ENCODE measurements around the gene FAM168A. TPM values are rescaled to one million over a fixed set of nuclear protein-coding genes. Genes with fewer than 3 reads are reported as not detected.

The FAM168A gene
- total RNA-seq, 4 donors from 2014 or later = 22.2 to 35.7 (median 30.4) TPM

DNA sequence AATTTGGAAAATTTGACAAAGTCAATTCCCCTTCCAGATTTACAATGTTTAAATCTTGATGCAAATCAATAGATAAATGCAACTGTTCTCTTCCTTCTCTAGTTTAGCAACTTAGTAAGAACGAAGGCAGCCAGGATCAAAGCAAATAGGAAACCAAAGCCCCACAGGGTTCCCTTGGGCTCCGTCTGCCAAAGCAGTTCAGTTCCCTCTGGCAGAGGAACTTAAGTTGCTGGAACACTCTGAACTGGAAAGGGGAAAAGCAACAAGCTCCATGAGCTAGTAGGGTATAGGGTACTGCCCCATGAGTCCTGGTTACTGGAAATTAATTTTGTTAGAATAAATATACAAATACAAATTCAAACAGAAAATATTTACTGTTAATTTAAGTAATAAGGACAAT is 130.4 kb downstream of the FAM168A start:
- no peak overlapping the region for H3K27ac ChIP-seq
- TF ChIP-seq POLR2A (IDR thresholded peaks at IDR 0.05) = no peak
- TF ChIP-seq, protein P1, sequence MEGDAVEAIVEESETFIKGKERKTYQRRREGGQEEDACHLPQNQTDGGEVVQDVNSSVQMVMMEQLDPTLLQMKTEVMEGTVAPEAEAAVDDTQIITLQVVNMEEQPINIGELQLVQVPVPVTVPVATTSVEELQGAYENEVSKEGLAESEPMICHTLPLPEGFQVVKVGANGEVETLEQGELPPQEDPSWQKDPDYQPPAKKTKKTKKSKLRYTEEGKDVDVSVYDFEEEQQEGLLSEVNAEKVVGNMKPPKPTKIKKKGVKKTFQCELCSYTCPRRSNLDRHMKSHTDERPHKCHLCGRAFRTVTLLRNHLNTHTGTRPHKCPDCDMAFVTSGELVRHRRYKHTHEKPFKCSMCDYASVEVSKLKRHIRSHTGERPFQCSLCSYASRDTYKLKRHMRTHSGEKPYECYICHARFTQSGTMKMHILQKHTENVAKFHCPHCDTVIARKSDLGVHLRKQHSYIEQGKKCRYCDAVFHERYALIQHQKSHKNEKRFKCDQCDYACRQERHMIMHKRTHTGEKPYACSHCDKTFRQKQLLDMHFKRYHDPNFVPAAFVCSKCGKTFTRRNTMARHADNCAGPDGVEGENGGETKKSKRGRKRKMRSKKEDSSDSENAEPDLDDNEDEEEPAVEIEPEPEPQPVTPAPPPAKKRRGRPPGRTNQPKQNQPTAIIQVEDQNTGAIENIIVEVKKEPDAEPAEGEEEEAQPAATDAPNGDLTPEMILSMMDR (IDR thresholded peaks at IDR 0.05) = no peak

DNA sequence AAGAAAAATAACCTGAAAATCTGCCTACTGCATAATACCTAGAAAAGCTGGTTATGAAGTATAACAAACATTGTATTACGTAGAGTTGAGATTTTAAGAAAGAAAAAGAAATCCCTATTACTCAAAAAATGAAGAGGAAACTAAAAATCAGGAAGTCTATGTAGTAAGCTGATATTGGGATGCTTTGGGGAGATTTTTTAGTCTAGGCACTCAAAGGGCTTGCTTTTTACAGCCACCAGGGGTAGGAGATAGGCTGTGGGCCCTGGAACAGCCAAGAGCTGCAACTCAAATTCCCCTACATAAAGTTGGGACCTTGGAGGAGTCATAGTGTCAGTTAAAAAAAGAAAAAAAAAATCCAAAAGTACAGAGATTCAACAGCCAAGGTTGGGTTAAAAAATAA is 131.3 kb downstream of the FAM168A start:
- H3K27ac ChIP-seq = no peak overlapping the region
- H3K4me3 ChIP-seq = no peak overlapping the region
- DNase-seq = no peak
- no peaks in the 10 kb centered on the region for H3K4me1 ChIP-seq
- H3K36me3 ChIP-seq = no peaks in the 10 kb centered on the region
- TF ChIP-seq POLR2A (IDR thresholded peaks at IDR 0.05) = no peak
- TF ChIP-seq, protein P1 (IDR thresholded peaks at IDR 0.05) = no peak
- no peaks in the 10 kb centered on the region for H3K9me3 ChIP-seq
- no peaks in the 10 kb centered on the region for H3K27me3 ChIP-seq

More for the DNA sequence above, 130.4 kb downstream of the FAM168A start:
- Histone ChIP-seq H3K4me3 (no peak overlapping the region), H3K4me1 (no peaks in the 10 kb centered on the region), H3K36me3 (no peaks in the 10 kb centered on the region), H3K27me3 (no peaks in the 10 kb centered on the region), H3K9me3 (no peaks in the 10 kb centered on the region)
- no peak for DNase-seq

DNA sequence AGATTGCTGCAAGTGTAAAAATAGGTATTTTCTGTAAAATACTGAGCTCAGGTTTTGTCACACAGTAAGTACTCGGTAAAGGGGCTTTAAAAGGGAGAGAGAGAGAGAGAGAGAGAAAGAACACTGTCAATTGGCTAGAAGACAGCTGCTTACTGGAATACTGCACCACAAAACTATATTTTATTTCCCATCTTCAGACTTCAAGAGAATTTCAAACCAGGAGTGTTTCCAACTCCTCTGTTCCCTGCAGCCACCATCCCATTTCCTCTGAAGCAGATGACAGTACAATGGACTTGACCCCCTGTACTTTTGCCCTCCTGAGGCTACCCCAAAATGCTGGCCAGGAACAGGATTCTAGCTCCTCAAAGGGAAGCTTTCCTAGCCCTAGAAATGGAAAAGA is 132.0 kb downstream of the FAM168A start:
- no peak overlapping the region for H3K4me3 ChIP-seq
- H3K36me3 ChIP-seq = no peaks in the 10 kb centered on the region
- H3K9me3 ChIP-seq = no peaks in the 10 kb centered on the region
- H3K27me3 ChIP-seq = no peaks in the 10 kb centered on the region
- H3K4me1 ChIP-seq = no peaks in the 10 kb centered on the region
- DNase-seq = no peak
- TF ChIP-seq POLR2A (IDR thresholded peaks at IDR 0.05) = no peak
- TF ChIP-seq, protein P1 (IDR thresholded peaks at IDR 0.05) = no peak
- H3K27ac ChIP-seq = no peak overlapping the region

DNA sequence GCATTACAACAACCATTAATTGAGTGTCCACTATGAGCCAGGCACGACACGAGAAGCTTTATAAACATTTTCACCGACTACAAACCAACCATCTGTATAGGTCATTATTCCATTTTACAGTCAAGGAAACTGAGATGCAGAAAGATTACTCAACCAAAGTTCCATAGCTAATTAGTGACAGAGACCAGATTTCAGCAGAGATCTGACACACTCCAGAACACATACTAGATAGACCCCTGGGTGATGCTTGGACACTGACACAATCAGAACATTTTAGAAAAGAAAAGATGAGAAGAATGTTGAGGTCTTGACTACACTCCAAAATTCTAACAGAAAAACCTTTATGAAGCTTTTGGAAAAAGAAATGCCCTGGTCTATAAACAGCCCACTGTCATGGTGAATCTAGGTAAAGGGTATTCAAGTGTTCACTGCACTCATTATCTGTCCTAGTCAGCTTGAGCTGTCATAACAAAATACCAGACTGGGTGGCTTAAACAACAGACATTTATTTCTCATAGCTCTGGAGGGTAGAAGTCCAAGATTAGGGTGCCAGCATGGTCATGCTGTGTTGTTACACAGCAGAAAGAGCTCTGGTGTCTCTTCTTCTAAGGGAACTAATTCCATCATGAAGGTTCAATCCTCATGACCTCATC is 132.8 kb downstream of the FAM168A start:
- no peak overlapping the region for H3K27ac ChIP-seq
- TF ChIP-seq, protein P1 (IDR thresholded peaks at IDR 0.05) = no peak
- TF ChIP-seq POLR2A (IDR thresholded peaks at IDR 0.05) = no peak
- no peaks in the 10 kb centered on the region for H3K27me3 ChIP-seq
- H3K4me3 ChIP-seq = no peak overlapping the region
- no peaks in the 10 kb centered on the region for H3K4me1 ChIP-seq
- H3K9me3 ChIP-seq = no peaks in the 10 kb centered on the region
- no peak for DNase-seq
- H3K36me3 ChIP-seq = no peaks in the 10 kb centered on the region

DNA sequence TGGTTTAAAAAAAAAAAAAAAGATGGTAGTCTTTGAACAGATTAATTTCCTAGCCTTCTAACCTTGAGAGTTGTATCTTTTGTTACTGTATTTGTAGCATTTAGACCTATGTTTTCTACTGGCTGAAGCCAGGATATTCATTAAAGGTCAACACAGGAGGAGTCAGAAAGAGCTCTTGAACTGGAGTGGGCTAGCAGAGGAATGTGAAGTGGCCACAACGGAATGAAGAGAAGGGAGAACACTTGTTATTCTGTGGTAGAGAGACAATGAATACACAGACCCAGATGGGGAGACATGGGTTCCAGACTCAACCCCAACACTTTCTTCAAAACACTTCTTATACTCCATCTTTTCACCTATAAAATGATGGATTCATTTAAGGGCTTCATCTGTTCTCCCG is 133.6 kb downstream of the FAM168A start:
- no peaks in the 10 kb centered on the region for H3K4me1 ChIP-seq
- no peaks in the 10 kb centered on the region for H3K36me3 ChIP-seq
- no peaks in the 10 kb centered on the region for H3K9me3 ChIP-seq
- no peak for DNase-seq
- no peak overlapping the region for H3K27ac ChIP-seq
- TF ChIP-seq, protein P1 (IDR thresholded peaks at IDR 0.05) = no peak
- no peak for TF ChIP-seq POLR2A (IDR thresholded peaks at IDR 0.05)
- no peaks in the 10 kb centered on the region for H3K27me3 ChIP-seq
- no peak overlapping the region for H3K4me3 ChIP-seq

DNA sequence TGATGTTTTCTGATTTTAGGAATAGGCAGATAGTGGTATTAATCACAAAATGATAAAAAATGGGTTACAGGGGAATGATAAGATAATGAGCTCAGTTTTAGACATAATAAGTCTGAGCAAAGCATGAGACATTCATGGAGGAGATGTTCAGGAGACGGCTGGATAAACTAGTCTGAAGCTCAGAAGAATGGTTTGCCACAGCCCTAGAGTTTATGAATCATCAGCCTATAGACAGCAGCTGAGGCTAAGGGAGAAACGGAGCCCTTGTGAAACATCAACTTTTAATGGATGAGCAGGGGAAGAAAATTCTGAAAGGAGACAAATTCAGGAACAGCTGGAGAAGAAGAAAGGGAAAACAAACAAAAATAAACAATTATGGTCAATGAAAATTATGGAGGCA is 134.6 kb downstream of the FAM168A start:
- H3K9me3 ChIP-seq = no peaks in the 10 kb centered on the region
- H3K27me3 ChIP-seq = no peaks in the 10 kb centered on the region
- H3K4me3 ChIP-seq = no peak overlapping the region
- H3K27ac ChIP-seq = no peak overlapping the region
- no peak for DNase-seq
- H3K36me3 ChIP-seq = no peaks in the 10 kb centered on the region
- TF ChIP-seq, protein P1 (IDR thresholded peaks at IDR 0.05) = no peak
- no peak for TF ChIP-seq POLR2A (IDR thresholded peaks at IDR 0.05)
- no peaks in the 10 kb centered on the region for H3K4me1 ChIP-seq

All from Peyer's patch (tissue), 4 donors.